ENCODE measurements around the gene IFNG.

DNA sequence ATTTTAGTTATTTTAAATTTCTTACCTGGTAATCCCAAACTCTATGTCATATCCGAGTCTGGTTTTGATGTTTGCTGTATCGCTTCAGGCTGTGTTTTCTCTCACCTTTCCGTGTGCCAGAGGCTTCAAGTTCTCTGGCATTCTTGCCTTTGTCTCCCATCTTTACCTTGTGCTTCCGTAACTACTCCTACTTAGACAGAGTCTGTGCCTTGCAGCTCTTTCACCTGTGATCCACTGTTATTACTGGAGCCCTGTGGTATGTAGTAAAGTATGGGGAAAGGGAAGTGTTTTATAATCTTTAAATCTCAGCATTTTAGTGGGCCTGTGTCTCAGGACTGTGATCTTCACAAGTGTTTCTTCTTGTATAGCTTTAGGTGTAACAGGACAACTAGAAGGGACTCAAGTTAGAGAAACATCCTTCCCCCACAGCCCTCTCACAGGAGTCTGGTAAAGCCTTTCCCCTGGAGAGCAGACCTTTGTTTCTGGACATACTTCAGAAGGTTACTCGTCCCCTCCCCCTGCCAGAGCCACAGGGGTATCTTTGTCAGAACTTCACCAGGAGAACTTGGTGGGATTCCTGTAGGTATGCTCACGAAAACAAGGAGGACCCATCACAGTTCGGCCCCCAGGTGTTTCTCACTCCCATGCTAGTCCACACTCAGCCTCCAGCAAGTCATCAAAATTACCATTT, 11.1 kb downstream of the IFNG start:
- TF ChIP-seq CTCF (optimal IDR thresholded peaks at IDR 0.05 in 1 of 3, IDR thresholded peaks at IDR 0.05 in 1 of 3, conservative IDR thresholded peaks at IDR 0.05 in 1 of 3; ENCODE audit: extremely low read depth in 1 of 3, insufficient read depth in 2 of 3, low read length in 3 of 3) (no peak), EZH2 (IDR thresholded peaks at IDR 0.05; ENCODE audit: low read length) (no peak)

All from keratinocyte (primary cell).